K562 (cell line): Measurements from ENCODE around the gene SRRT.

Source experiments
- CTBP1 ChIP-seq: fragments of 450-650 bp; IDR thresholded peaks from 2 replicates; pipeline ENCODE4 v1.6.1; 2016; ENCODE audit warnings: borderline replicate concordance
- E2F3 ChIP-seq: fragments of 250-450 bp; sonication (Bioruptor Pico); IDR thresholded peaks from 2 replicates; pipeline ENCODE4 v1.4.0; 2020; ENCODE audit warnings: mild to moderate bottlenecking
- ELF4 ChIP-seq: fragments of 450-650 bp; formaldehyde crosslinking; IDR thresholded peaks from 2 replicates; pipeline ENCODE4 v1.4.0; 2022; ENCODE audit warnings: missing genetic modification characterization
- EP300 ChIP-seq: IDR thresholded peaks from 2 replicates; pipeline ENCODE4 v1.6.1; 2012; ENCODE audit warnings: low read length, improper control_type of control experiment
- ESRRA ChIP-seq: fragments of 450-650 bp; IDR thresholded peaks from 2 replicates; pipeline ENCODE4 v1.6.1; 2014; ENCODE audit warnings: low read depth, mild to moderate bottlenecking, moderate library complexity, borderline replicate concordance
- JUN ChIP-seq, 2 experiments: sonication (generic) in 1 of 2; formaldehyde crosslinking in 1 of 2; IDR thresholded peaks; 2 replicates each; pipeline versions ENCODE4 v1.6.1 to v1.8.0; 2012 to 2022; ENCODE audit warnings: borderline replicate concordance in 2 of 2, mild to moderate bottlenecking in 2 of 2, improper control_type of control experiment in 1 of 2, low read depth in 1 of 2, low read length in 1 of 2, missing genetic modification reagents in 1 of 2
- MTA3 ChIP-seq: fragments of 450-650 bp; formaldehyde crosslinking; IDR thresholded peaks from 2 replicates; pipeline ENCODE4 v1.6.1; 2017; ENCODE audit warnings: mild to moderate bottlenecking, borderline replicate concordance
- MXI1 ChIP-seq: IDR thresholded peaks from 2 replicates; pipeline ENCODE4 v1.6.1; 2011; ENCODE audit warnings: low read depth, mild to moderate bottlenecking, improper control_type of control experiment, low read length
- POLR2AphosphoS5 ChIP-seq: IDR thresholded peaks from 2 replicates; pipeline ENCODE4 v1.6.1; 2011; ENCODE audit warnings: mild to moderate bottlenecking, low read depth, low read length, moderate library complexity; ENCODE audit not compliant: control insufficient read depth, insufficient read depth
- POLR2G ChIP-seq: fragments of 200-400 bp; formaldehyde crosslinking; IDR thresholded peaks from 2 replicates; pipeline ENCODE4 v1.6.1; 2017; ENCODE audit warnings: low read depth, mild to moderate bottlenecking, antibody characterized with exemption, low read length, moderate library complexity
- SMARCC2 ChIP-seq: fragments of 450-650 bp; IDR thresholded peaks from 2 replicates; pipeline ENCODE4 v1.6.1; 2017; ENCODE audit warnings: antibody characterized with exemption, moderate library complexity, mild to moderate bottlenecking, low read depth
- ZBTB26 ChIP-seq: fragments of 450-650 bp; formaldehyde crosslinking; IDR thresholded peaks from 2 replicates; pipeline ENCODE4 v1.4.0; 2022; ENCODE audit warnings: missing genetic modification characterization
- TF ChIP-seq, protein P1 (sequence below): fragments of 450-650 bp; IDR thresholded peaks from 2 replicates; pipeline ENCODE4 v1.6.1; 2016; ENCODE audit warnings: low read depth

- TF ChIP-seq EP300 (no peak), MTA3 (no peak), POLR2G (no peak), ZBTB26 (no peak), CTBP1 (no peak), ELF4 (CRISPR knock-in tag) (no peak), JUN (IDR thresholded peaks at IDR 0.05; ENCODE audit: borderline replicate concordance, low read depth, low read length) (no peak), JUN (CRISPR knock-in tag; IDR thresholded peaks at IDR 0.05; ENCODE audit: borderline replicate concordance) (no peak), MXI1 (no peak), ESRRA (no peak), POLR2AphosphoS5 (no peak), E2F3 (CRISPR knock-in tag) (no peak), SMARCC2 (no peak)
- TF ChIP-seq, protein P1, sequence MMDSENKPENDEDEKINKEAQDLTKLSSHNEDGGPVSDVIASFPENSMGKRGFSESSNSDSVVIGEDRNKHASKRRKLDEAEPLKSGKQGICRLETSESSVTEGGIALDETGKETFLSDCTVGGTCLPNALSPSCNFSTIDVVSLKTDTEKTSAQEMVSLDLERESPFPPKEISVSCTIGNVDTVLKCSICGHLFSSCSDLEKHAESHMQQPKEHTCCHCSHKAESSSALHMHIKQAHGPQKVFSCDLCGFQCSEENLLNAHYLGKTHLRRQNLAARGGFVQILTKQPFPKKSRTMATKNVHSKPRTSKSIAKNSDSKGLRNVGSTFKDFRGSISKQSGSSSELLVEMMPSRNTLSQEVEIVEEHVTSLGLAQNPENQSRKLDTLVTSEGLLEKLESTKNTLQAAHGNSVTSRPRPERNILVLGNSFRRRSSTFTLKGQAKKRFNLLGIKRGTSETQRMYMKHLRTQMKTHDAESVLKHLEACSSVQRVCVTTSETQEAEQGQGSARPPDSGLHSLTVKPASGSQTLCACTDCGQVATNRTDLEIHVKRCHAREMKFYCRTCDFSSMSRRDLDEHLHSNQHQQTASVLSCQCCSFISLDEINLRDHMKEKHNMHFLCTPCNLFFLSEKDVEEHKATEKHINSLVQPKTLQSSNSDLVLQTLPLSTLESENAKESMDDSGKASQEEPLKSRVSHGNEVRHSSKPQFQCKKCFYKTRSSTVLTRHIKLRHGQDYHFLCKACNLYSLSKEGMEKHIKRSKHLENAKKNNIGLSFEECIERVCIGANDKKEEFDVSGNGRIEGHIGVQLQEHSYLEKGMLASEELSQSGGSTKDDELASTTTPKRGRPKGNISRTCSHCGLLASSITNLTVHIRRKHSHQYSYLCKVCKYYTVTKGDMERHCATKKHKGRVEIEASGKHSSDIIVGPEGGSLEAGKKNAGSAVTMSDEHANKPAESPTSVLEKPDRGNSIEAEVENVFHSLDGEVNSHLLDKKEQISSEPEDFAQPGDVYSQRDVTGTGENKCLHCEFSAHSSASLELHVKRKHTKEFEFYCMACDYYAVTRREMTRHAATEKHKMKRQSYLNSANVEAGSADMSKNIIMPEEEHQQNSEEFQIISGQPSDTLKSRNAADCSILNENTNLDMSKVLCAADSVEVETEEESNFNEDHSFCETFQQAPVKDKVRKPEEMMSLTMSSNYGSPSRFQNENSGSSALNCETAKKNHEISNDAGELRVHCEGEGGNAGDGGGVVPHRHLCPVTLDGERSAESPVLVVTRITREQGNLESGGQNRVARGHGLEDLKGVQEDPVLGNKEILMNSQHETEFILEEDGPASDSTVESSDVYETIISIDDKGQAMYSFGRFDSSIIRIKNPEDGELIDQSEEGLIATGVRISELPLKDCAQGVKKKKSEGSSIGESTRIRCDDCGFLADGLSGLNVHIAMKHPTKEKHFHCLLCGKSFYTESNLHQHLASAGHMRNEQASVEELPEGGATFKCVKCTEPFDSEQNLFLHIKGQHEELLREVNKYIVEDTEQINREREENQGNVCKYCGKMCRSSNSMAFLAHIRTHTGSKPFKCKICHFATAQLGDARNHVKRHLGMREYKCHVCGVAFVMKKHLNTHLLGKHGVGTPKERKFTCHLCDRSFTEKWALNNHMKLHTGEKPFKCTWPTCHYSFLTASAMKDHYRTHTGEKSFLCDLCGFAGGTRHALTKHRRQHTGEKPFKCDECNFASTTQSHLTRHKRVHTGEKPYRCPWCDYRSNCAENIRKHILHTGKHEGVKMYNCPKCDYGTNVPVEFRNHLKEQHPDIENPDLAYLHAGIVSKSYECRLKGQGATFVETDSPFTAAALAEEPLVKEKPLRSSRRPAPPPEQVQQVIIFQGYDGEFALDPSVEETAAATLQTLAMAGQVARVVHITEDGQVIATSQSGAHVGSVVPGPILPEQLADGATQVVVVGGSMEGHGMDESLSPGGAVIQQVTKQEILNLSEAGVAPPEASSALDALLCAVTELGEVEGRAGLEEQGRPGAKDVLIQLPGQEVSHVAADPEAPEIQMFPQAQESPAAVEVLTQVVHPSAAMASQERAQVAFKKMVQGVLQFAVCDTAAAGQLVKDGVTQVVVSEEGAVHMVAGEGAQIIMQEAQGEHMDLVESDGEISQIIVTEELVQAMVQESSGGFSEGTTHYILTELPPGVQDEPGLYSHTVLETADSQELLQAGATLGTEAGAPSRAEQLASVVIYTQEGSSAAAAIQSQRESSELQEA: no peak
Measured at GRCh38 chr7:100914879-100915447, 40.1 kb downstream of the SRRT start.
